Heart left ventricle (tissue), 16 donors: ENCODE results near the gene C7orf57. TPM values are rescaled to one million over a fixed set of nuclear protein-coding genes. Genes with fewer than 3 reads are reported as not detected.
A peak's percentile ranks its signal among the peaks of the same experiment; 100 is the strongest.
"Not testable (repeated sequence)": the region's sequence is repeated elsewhere in the genome, so short reads cannot be mapped to it uniquely, and the experiment has no call there.

ENCODE experiments used
- ATAC-seq, 4 donors: fragments of 200-7000 bp; cut with Tn5 transposase; one replicate each; pipeline ENCODE4 v1.9.1; 2020 to 2022; ENCODE audit warnings: moderate library complexity in 4 of 4, mild to moderate bottlenecking in 3 of 4, moderate number of reproducible peaks in 1 of 4
- DNase-seq, 5 donors: peaks; one replicate each; pipeline ENCODE4 v3.0.0-alpha.2; 2020
- H3K27ac ChIP-seq, 12 donors: fragments of 200-600 bp; sonication (generic) in 4 of 12; one replicate each; pipeline versions ENCODE4 v1.5.0 to v1.8.0; 2016 to 2022; ENCODE audit warnings: mild to moderate bottlenecking in 2 of 12
- H3K27me3 ChIP-seq, 9 donors: fragments of 200-600 bp; sonication (generic) in 2 of 9; one replicate each; pipeline versions ENCODE4 v1.5.1 to v1.8.0; 2016 to 2022; ENCODE audit warnings: mild to moderate bottlenecking in 3 of 9
- H3K36me3 ChIP-seq, 9 donors: fragments of 200-600 bp; sonication (generic) in 2 of 9; one replicate each; pipeline versions ENCODE4 v1.5.0 to v1.8.0; 2018 to 2022; ENCODE audit warnings: mild to moderate bottlenecking in 2 of 9
- H3K4me1 ChIP-seq, 12 donors: fragments of 200-600 bp; sonication (generic) in 4 of 12; one replicate each; pipeline versions ENCODE4 v1.5.0 to v1.8.0; 2016 to 2022; ENCODE audit warnings: mild to moderate bottlenecking in 3 of 12
- H3K4me3 ChIP-seq, 12 donors: fragments of 200-600 bp; sonication (generic) in 4 of 12; one replicate each; pipeline versions ENCODE4 v1.5.0 to v1.8.0; 2017 to 2022; ENCODE audit warnings: mild to moderate bottlenecking in 9 of 12, moderate library complexity in 4 of 12
- H3K9me3 ChIP-seq, 12 donors: fragments of 200-600 bp; sonication (generic) in 4 of 12; one replicate each; pipeline versions ENCODE4 v1.5.0 to v1.8.0; 2016 to 2022; ENCODE audit warnings: mild to moderate bottlenecking in 1 of 12
- CTCF ChIP-seq, 12 donors: fragments of 200-600 bp; sonication (generic) in 4 of 12; IDR thresholded peaks; one replicate each; pipeline versions ENCODE4 v1.5.0 to v1.8.0; 2018 to 2022; ENCODE audit warnings: antibody characterized with exemption in 12 of 12, mild to moderate bottlenecking in 5 of 12
- POLR2A ChIP-seq, 2 donors: fragments of 450-650 bp; IDR thresholded peaks; one replicate each; pipeline ENCODE4 v1.6.1; 2017; ENCODE audit warnings: antibody characterized with exemption in 2 of 2, mild to moderate bottlenecking in 2 of 2, moderate library complexity in 2 of 2
- WGBS, 4 donors: extraction: QIAGEN DNeasy Blood & Tissue Kit in 2 of 4; methylation state at CpG; one replicate each; pipeline versions ENCODE4 v1.1.5 to v1.1.7; 2013 to 2018; 5-methylcytosine and 5-hydroxymethylcytosine counted together
- intact Hi-C, 10 donors: fragments of 100-400 bp; cut with DNase I; formaldehyde crosslinking; loops; one replicate each; pipeline versions ENCODE4 v1.11.1 to v1.14.2; 2022
- polyA plus RNA-seq, 2 donors: library from polyadenylated mRNA; stranded (reverse); fragments of 200-250 nt; gene quantifications; one replicate each; pipeline ENCODE4 v1.2.3, GENCODE V29; 2013
- total RNA-seq, 9 donors: library from RNA; depleted of rRNA in 2 of 9; stranded (reverse); fragments of >200 nt in 2 of 9; fragmentation: NEBNext Ultra II Directional in 3 of 9; extraction: Animal tissue kit (Norgen Biotek cat#: 25700) in 3 of 9; gene quantifications; one replicate each; pipeline versions ENCODE4 v1.1.0 to v1.2.4, GENCODE V29; 2016 to 2023
- donor health status: ischemic (EF 13 %, LVEDD 7.1; RV severe dilation, severe dysfunction).
- donor health status: healthy with polysubstance abuse.
- donor health status: DM: no; HTN: yes; CAD: no.
- donor health status: DM: no; HTN: no; CAD: no.
- donor health status: ischemic (EF 25% LVEDD 6.9; RV normal size, moderate dysfunction).
- donor health status: ischemic (EF 25% LVEDD 5.7; RV mildly dilated, moderate dysfunction).
- donor health status: healthy.
- donor health status: DM: yes; HTN: yes; CAD: no.
- donor health status: ischemic (EF 35%, LVEDD 5.7; RV mildly dilated, moderate dysfunction).
- donor health status: nonischemic (EF 11% LVEDD 7.7; RV severe dilation, severe dysfunction).
- donor health status: DM: yes; HTN: yes; CAD: no.
- donor health status: PGD.
- donor health status: ischemic (EF 29% LVEDD 5.4; RV normal size, mild dysfunction).
- donor health status: nonischemic (EF 23%, LVEDD 6.1; RV moderate dilation, normal function).

The C7orf57 gene
- total and polyA plus RNA-seq, 11 donors, result 0.03 to 0.27 TPM; not detected in 9

GRCh38 chr7:48067475-48067874 lies 32.1 kb downstream of the C7orf57 start:
- Histone ChIP-seq H3K4me1 (peaks cover 0 to 5% (median 0%) of the 10 kb centered on the region in 12 donors), H3K27ac (no peak overlapping the region), H3K4me3 (no peak overlapping the region), H3K36me3 (no peaks in the 10 kb centered on the region), H3K27me3 (no peaks in the 10 kb centered on the region), H3K9me3 (peaks cover 0 to 9% (median 0%) of the 10 kb centered on the region in 12 donors)
- DNase-seq (no peak), ATAC-seq (no peak)
- WGBS, 4 donors, result 87 to 90% (median 89%) methylated on average over 2 of the region's 2 CpGs
- no peak for TF ChIP-seq CTCF (IDR thresholded peaks at IDR 0.05)
- no peak for TF ChIP-seq POLR2A (IDR thresholded peaks at IDR 0.05)
- intact Hi-C loops, result loop anchor here in 1 of 10 donors (10.0 kb wide), 1 partner anchor 53 kb away; no protein-coding TSS in a partner anchor

GRCh38 chr7:48074204-48074654 lies 38.9 kb downstream of the C7orf57 start:
- H3K27me3 ChIP-seq, result no peaks in the 10 kb centered on the region
- H3K9me3 ChIP-seq, result peaks cover 0 to 4% (median 0%) of the 10 kb centered on the region in 12 donors
- no peak for TF ChIP-seq POLR2A (IDR thresholded peaks at IDR 0.05)
- no peak for TF ChIP-seq CTCF (IDR thresholded peaks at IDR 0.05)
- ATAC-seq (peak in 2 of 4 donors; percentile 10 to 44), DNase-seq (no peak)
- H3K27ac ChIP-seq, result peak overlapping the region in 1 of 12 donors; percentile 30
- intact Hi-C loops, result no loop called here
- no peaks in the 10 kb centered on the region for H3K36me3 ChIP-seq
- H3K4me3 ChIP-seq, result no peak overlapping the region
- H3K4me1 ChIP-seq, result peaks cover 0 to 11% (median 0%) of the 10 kb centered on the region in 12 donors

GRCh38 chr7:48077423-48077822 lies 42.1 kb downstream of the C7orf57 start:
- Histone ChIP-seq H3K27ac (no peak overlapping the region), H3K9me3 (peaks cover 0 to under 1% (median 0%) of the 10 kb centered on the region in 12 donors), H3K36me3 (no peaks in the 10 kb centered on the region), H3K4me3 (no peak overlapping the region), H3K27me3 (no peaks in the 10 kb centered on the region), H3K4me1 (peaks cover 0 to 11% (median 0%) of the 10 kb centered on the region in 12 donors)
- ATAC-seq, result no peak
- intact Hi-C loops, result no loop called here
- TF ChIP-seq POLR2A (IDR thresholded peaks at IDR 0.05) (no peak), CTCF (IDR thresholded peaks at IDR 0.05) (no peak)
- WGBS, 4 donors, result 65 to 89% (median 70%) methylated on average over 1 of the region's 1 CpG
- no peak for DNase-seq

GRCh38 chr7:48078470-48078869 lies 43.1 kb downstream of the C7orf57 start:
- Histone ChIP-seq H3K27me3 (no peaks in the 10 kb centered on the region), H3K27ac (no peak overlapping the region), H3K4me3 (no peak overlapping the region), H3K4me1 (peaks cover 0 to 19% (median 4%) of the 10 kb centered on the region in 12 donors), H3K36me3 (no peaks in the 10 kb centered on the region), H3K9me3 (no peaks in the 10 kb centered on the region)
- intact Hi-C loops, result no loop called here
- ATAC-seq (no peak), DNase-seq (no peak)
- no peak for TF ChIP-seq POLR2A (IDR thresholded peaks at IDR 0.05)
- no peak for TF ChIP-seq CTCF (IDR thresholded peaks at IDR 0.05)
- 66 to 80% (median 76%) methylated on average over 2 of the region's 2 CpGs for WGBS, 4 donors

GRCh38 chr7:48082378-48082777 lies 47.0 kb downstream of the C7orf57 start:
- intact Hi-C loops, ATAC-seq, H3K27ac ChIP-seq, DNase-seq, H3K4me3 ChIP-seq, H3K27me3 ChIP-seq, H3K36me3 ChIP-seq, H3K9me3 ChIP-seq: not testable (repeated sequence)
- H3K4me1 ChIP-seq, result peaks cover 0 to 57% (median 14%) of the 10 kb centered on the region in 12 donors
